Gastroesophageal sphincter (tissue), 3 donors: ENCODE measurements around the gene MPG.
A peak's percentile ranks its signal among the peaks of the same experiment; 100 is the strongest.

Experiments used
- CTCF ChIP-seq, 4 experiments: fragments of 200-600 bp in 2 of 4; fragments of 450-650 bp in 2 of 4; sonication (generic) in 1 of 4; IDR thresholded peaks; one replicate each; pipeline ENCODE4 v1.5.1; 2017 to 2019; ENCODE audit warnings: antibody characterized with exemption in 4 of 4, mild to moderate bottlenecking in 2 of 4, moderate library complexity in 2 of 4
- POLR2A ChIP-seq, 2 donors: fragments of 450-650 bp; IDR thresholded peaks; one replicate each; pipeline ENCODE4 v1.6.1; 2017; ENCODE audit warnings: antibody characterized with exemption in 2 of 2, mild to moderate bottlenecking in 2 of 2, moderate library complexity in 1 of 2

DNA sequence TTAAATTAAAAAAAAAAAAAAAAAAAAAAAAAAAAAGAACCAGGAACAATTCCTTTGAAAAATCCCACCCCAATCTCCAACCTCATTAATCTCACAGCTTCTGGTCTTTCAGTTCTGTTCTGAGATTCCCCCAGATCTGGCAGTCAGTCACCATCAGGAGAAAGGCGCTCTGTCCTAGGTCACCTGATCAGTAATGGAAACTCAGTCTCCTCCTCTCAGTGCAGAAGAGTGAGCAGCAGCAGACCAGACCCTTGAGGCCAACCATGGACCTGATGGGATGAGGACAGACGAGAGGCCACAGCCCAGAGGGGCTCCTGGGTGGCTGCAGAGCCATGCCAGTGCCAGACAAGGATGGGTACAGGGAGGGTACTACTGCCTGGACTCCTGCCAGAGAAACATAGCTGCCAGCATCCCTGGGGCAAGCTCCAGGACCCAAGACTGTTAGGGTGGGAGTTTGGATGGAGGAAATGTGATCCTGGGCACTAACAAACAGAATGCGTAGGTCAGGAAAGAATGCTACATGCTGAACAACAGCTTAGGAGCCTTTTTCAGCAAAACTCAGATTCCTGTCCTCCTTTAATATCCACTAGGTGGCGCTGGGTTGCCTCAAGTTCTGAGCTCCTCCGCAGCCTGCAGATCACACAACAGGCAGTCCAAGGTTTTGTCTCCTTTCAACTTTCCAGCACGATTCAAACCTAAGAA lies 28.7 kb downstream of the MPG start:
- peak in 3 of 4 experiments; percentile 74 to 79 (median 74) for TF ChIP-seq CTCF (IDR thresholded peaks at IDR 0.05)
- TF ChIP-seq POLR2A (IDR thresholded peaks at IDR 0.05) = no peak
